Raji (cell line): ENCODE measurements around the gene EGFR.

Source experiments
- POLR2A ChIP-seq: IDR thresholded peaks from 2 replicates; pipeline ENCODE4 v1.6.1; 2011; ENCODE audit warnings: low read depth, low read length, control low read depth; ENCODE audit not compliant: insufficient read depth

Gene EGFR

DNA sequence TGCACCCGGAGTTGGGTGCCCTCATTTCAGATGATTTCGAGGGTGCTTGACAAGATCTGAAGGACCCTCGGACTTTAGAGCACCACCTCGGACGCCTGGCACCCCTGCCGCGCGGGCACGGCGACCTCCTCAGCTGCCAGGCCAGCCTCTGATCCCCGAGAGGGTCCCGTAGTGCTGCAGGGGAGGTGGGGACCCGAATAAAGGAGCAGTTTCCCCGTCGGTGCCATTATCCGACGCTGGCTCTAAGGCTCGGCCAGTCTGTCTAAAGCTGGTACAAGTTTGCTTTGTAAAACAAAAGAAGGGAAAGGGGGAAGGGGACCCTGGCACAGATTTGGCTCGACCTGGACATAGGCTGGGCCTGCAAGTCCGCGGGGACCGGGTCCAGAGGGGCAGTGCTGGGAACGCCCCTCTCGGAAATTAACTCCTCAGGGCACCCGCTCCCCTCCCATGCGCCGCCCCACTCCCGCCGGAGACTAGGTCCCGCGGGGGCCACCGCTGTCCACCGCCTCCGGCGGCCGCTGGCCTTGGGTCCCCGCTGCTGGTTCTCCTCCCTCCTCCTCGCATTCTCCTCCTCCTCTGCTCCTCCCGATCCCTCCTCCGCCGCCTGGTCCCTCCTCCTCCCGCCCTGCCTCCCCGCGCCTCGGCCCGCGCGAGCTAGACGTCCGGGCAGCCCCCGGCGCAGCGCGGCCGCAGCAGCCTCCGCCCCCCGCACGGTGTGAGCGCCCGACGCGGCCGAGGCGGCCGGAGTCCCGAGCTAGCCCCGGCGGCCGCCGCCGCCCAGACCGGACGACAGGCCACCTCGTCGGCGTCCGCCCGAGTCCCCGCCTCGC, at the start of gene EGFR:
Gene EGFR (plus strand): TSS at position 657 of the 830 bp plus-strand sequence. CDS start 261 bp downstream, outside the sequence.
- no peak for TF ChIP-seq POLR2A

DNA sequence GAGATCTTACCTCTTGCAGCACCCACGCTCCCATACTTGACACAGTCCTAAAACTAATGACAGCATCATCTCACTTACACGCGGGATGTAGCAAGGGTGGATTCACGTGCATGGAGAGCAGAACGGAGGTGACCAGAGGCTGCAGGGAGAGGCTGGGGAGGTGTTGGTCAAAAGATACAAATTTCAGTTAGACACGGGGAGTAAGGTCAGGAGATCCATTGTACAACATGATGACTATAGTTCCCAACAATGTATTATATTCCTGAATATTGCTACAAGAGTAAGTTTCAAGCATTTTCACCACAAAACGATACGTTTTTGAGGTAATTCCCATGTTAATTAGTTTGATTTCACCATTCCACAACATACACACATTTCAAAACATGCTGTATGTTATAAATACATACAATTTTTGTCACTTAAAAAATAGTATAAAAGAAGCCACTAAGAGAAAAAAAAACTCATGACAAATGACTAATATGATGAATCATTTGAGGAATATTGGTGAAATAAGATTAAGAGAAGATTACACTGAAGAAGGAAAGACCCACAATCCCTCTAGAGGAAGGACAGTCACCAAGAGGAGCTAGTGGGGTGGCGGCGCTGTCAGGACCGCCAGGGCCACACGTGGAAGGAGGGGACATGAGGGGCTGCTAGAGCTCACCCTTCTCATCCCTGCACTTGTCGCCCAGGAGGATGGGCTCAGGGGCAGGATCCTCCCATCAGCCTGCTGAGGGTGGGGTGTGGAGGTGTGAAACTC, 49.4 kb upstream of the EGFR start:
- TF ChIP-seq POLR2A, result no peak

GRCh38 chr7:54972733-54973294, 46.0 kb upstream of the EGFR start:
- no peak for TF ChIP-seq POLR2A

- TF ChIP-seq POLR2A, result no peak
Observed at GRCh38 chr7:54978364-54979116, 40.3 kb upstream of the EGFR start.

GRCh38 chr7:54980521-54980920, 38.3 kb upstream of the EGFR start:
- no peak for TF ChIP-seq POLR2A

DNA sequence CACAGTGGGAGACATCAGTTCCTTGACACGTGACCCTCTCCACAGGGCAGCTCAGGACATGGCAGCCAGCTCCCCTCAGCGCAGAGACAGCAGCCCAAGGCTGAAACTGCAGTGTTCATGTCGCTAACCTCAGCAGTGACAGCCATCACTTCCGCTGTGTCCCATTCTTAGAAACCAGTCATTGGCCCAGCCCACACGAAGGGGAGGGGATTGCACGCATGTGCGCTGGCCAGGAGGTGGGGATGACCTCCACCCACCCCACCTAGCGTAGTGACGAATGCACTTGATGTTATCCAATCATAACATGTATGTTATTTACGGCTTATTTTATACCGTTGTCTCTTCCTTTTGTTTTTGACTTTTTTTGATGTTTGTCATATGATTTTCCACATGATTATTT, 36.9 kb upstream of the EGFR start:
- no peak for TF ChIP-seq POLR2A

- no peak for TF ChIP-seq POLR2A
Observed at GRCh38 chr7:54985426-54986330, 33.1 kb upstream of the EGFR start.

DNA sequence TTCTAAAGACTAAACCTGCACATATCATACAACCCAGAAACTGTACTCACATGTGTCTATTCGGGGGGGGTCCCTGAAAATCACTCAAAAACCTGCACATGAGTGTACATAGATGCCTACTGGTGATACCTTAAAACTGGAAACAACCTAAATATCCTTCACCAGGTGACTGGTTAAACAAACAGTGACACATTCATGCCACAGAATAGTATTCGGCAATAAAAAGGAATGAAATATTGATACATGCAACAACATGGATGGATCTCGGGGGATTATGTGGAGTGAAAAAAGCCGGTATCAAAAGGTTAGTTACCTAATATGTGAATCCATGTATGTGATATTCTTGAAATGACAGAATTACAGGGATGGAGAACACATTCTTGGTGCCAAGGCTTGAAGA, 32.1 kb upstream of the EGFR start:
- no peak for TF ChIP-seq POLR2A

GRCh38 chr7:54987772-54988171, 31.0 kb upstream of the EGFR start:
- TF ChIP-seq POLR2A, result no peak

DNA sequence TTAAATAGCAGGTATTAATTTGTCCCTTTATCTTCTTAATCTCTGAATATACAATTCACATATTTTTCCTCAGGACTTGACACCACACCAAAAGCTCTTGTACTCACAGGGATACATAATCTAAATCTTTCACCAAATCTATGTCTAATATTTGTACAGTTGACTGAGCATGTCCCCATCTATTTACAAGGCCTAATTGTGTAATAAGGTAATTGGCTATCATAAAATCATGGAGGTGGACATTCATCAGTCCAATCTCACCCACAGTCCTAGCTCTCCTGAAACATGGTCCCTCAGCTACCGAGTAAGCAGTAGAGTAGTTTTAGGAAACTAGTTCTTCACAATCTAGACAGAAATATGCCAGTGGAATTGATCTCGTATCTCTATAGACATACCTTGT, 30.3 kb upstream of the EGFR start:
- no peak for TF ChIP-seq POLR2A

DNA sequence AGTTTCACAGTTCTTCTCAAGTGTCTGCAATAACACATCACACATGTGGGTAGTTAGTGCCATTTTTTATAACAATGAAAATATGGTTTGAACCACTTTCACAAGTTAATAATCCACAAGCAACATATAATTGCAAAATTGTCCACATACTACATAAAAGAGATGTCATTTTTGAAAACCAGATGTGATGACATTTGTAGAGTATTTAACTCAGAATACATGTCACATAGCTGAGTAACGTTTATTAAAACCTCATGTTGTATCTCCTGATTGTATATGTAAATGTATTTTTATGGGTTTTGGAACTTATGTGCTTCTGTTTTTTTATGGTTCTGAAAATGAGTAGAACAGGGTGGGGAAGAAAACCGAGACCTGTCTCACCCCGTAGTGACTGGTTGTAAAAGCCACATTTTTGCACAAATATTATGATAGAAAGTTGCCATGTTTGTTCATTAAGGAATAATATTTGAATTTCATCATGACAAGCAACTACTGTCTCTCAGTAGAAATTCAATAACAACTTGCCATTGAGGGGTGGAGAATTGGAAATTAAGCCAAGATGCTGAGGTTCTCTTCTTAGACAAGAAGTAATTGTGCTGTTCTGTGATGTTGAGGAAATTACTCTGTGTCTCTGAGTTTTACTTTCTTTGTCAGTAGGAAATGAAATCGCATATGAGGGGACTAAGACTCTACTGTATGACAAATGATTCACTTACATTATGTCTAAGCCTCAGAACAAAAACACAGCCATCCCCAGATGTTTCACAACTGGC, 29.2 kb upstream of the EGFR start:
- no peak for TF ChIP-seq POLR2A

GRCh38 chr7:54991341-54991740, 27.5 kb upstream of the EGFR start:
- no peak for TF ChIP-seq POLR2A

DNA sequence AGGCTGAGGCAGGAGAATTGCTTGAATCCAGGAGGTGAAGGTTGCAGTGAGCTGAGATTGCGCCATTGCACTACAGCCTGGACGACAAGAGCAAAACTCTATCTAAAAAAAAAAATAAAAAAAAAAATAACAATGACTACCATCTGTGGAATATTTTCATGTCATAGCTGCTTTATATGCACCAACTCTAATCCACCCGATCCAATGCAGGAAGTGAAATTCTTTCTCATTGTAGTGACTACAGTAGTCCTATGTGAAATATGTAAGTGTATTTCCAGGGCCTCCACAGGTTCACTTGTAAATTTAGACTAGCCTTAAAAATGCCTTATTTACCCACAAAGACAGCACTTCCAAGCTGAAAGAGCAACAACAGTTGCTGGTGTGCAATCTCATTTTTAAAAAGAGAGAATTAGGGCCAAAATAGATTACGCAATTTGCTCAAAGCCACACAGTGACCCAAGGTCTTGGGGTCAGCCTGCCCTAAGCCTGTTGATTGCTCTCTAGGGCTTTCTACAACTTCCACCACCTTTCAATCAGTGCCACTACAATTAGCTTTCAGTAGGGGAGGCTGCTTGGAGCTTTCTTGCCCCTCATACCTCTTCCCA, 25.8 kb upstream of the EGFR start:
- no peak for TF ChIP-seq POLR2A
